NT2/D1 (cell line): ENCODE results near the gene ZNF548.
A peak's percentile ranks its signal among the peaks of the same experiment; 100 is the strongest.

ENCODE experiments used
- DNase-seq: peaks from one replicate; pipeline ENCODE4 v3.0.0-alpha.2; 2011; ENCODE audit warnings: low read depth, low spot score
- H3K27me3 ChIP-seq: 2 replicates; pipeline ENCODE4 v1.6.0; 2011; ENCODE audit warnings: mild to moderate bottlenecking; ENCODE audit not compliant: insufficient read length, insufficient read depth
- H3K36me3 ChIP-seq: 2 replicates; pipeline ENCODE4 v1.6.1; 2011; ENCODE audit warnings: mild to moderate bottlenecking, low read length, mixed read lengths; ENCODE audit not compliant: insufficient read depth, insufficient read length
- H3K4me1 ChIP-seq: 2 replicates; pipeline ENCODE4 v1.5.1; 2011; ENCODE audit not compliant: insufficient read depth, insufficient read length
- H3K4me3 ChIP-seq: 2 replicates; pipeline ENCODE4 v1.5.1; 2011; ENCODE audit warnings: low read depth; ENCODE audit not compliant: insufficient read length
- H3K9ac ChIP-seq: 2 replicates; pipeline ENCODE4 v1.6.0; 2011; ENCODE audit warnings: low read depth; ENCODE audit not compliant: insufficient read length
- H3K9me3 ChIP-seq: 2 replicates; pipeline ENCODE4 v1.5.1; 2011; ENCODE audit warnings: mild to moderate bottlenecking, low read length; ENCODE audit not compliant: insufficient read depth
- SUZ12 ChIP-seq: IDR thresholded peaks from 2 replicates; pipeline ENCODE4 v1.6.1; 2011; ENCODE audit not compliant: insufficient read length, insufficient read depth; ENCODE audit errors: extremely low read depth
- YY1 ChIP-seq: IDR thresholded peaks from 2 replicates; pipeline ENCODE4 v1.6.1; 2011; ENCODE audit not compliant: insufficient read length, insufficient read depth
- ZNF274 ChIP-seq: IDR thresholded peaks from 2 replicates; pipeline ENCODE4 v1.6.1; 2011; ENCODE audit warnings: mild to moderate bottlenecking, low read depth, low read length

The ZNF548 gene

GRCh38 chr19:57435062-57435978, 45.7 kb downstream of the ZNF548 start, which contains the start of gene ZNF749:
ZNF749 (plus strand) TSS chr19:57435325; CDS start chr19:57435579, 254 bp downstream.
- H3K4me1 ChIP-seq = no peaks in the 10 kb centered on the region
- peak within 1 kb of the TSS; percentile 65 for H3K4me3 ChIP-seq
- H3K9me3 ChIP-seq = no peaks in the 10 kb centered on the region
- H3K9ac ChIP-seq = peak within 1 kb of the TSS; percentile 89
- no peaks in the 10 kb centered on the region for H3K27me3 ChIP-seq
- DNase-seq = peak; percentile 95
- TF ChIP-seq SUZ12 (no peak), YY1 (peak; percentile 59)
- peaks cover 32% of the 10 kb centered on the region for H3K36me3 ChIP-seq

DNA sequence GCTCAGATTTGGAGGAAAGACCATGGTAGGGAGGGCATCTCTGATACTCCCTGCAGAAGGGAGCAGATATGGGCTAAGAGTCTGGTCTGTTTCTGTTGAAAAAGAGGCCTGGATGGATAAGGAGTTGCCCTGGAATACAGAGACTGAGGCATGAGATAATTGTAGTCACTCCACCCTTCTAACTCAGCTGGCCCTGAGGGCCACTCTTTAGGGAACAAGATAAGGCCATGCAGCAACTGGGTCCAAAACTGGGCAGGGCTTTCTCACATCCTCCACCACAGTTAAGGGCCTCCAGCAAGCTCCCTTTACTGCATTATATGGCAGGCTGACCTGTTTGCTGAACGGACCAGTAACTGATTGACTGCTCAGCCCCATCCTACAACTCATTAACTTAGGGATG, 46.8 kb downstream of the ZNF548 start:
- TF ChIP-seq SUZ12 (no peak), ZNF274 (no peak), YY1 (no peak)
- H3K4me1 ChIP-seq = no peaks in the 10 kb centered on the region
- H3K9ac ChIP-seq = peak overlapping the region; percentile 89
- H3K4me3 ChIP-seq = peak overlapping the region; percentile 65
- H3K27me3 ChIP-seq = no peaks in the 10 kb centered on the region
- peaks cover 34% of the 10 kb centered on the region for H3K36me3 ChIP-seq
- no peaks in the 10 kb centered on the region for H3K9me3 ChIP-seq
- no peak for DNase-seq

- Histone ChIP-seq H3K9me3 (no peaks in the 10 kb centered on the region), H3K4me1 (no peaks in the 10 kb centered on the region), H3K9ac (no peak overlapping the region), H3K4me3 (no peak overlapping the region), H3K27me3 (no peaks in the 10 kb centered on the region), H3K36me3 (peaks cover 44% of the 10 kb centered on the region)
- TF ChIP-seq ZNF274 (no peak), SUZ12 (no peak)
- no peak for DNase-seq
Observed at GRCh38 chr19:57437931-57438330, 48.3 kb downstream of the ZNF548 start.

DNA sequence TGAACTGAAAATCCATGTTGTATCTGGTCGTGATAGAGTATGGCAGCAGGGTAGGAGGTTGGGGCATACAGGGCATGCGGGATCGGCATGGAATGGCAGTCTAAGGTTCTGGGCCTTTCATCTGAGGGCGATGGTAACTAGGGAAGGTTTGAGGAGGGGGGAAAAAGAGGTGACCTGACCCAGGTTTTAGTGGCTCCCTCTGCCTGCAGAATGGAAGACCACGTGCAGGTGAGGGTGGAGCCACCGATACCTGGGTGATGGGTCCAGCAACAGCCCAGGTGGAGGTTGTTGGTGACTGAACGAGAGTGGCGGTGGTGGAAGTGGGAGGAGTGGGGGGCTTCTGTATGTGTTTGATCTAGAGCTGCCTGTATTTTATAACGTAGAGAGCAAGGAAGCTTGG, 49.3 kb downstream of the ZNF548 start:
- no peak overlapping the region for H3K9ac ChIP-seq
- peaks cover 6% of the 10 kb centered on the region; the same call in 1 of the 2 replicates for H3K9me3 ChIP-seq
- H3K27me3 ChIP-seq = no peaks in the 10 kb centered on the region
- H3K4me1 ChIP-seq = no peaks in the 10 kb centered on the region
- TF ChIP-seq ZNF274 = no peak
- H3K36me3 ChIP-seq = peaks cover 54% of the 10 kb centered on the region
- no peak overlapping the region for H3K4me3 ChIP-seq
- DNase-seq = no peak

DNA sequence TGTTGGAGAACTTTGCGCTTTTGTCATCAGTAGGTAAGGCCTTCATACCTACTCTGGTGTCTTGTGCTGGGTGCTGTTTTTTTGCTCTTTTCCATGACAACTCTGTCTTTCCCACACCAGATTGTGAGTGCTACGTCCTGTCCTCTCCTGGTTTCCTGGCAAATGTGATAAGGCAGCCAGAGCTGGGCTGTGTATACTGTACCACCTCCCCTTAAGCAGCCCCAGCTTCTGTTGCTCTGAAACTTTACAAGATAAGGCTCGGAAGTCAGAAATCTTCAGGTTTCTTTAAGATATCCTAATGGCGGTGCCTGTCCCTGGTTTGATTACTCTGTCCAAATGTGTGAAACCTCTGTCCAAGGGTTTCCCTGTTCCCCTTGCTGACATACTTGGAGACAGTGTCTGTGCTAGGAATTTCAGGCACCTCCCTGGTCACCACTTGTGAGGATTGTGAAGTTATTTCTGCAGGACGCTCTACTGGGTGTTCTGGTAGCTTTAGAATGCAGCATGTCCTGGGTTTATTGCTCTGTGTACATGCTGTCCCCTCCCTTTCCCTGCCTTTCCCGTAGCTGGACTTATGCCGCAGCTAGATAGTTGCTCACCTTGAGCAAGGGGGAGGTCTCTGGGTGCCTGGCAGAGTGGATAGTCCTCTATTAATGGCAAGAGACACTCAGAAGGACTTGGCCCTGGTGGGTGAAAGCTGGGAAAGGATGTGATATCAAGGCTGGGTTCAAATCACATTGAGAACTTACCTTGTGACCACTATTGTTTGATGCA, 52.5 kb downstream of the ZNF548 start:
- no peak overlapping the region for H3K4me3 ChIP-seq
- no peak for TF ChIP-seq ZNF274
- no peak for TF ChIP-seq YY1
- no peak for TF ChIP-seq SUZ12
- H3K9ac ChIP-seq = no peak overlapping the region
- H3K27me3 ChIP-seq = no peaks in the 10 kb centered on the region
- H3K4me1 ChIP-seq = no peaks in the 10 kb centered on the region
- H3K36me3 ChIP-seq = peaks cover 56% of the 10 kb centered on the region
- peaks cover 13% of the 10 kb centered on the region for H3K9me3 ChIP-seq
- DNase-seq = no peak

- Histone ChIP-seq H3K9ac (no peak overlapping the region), H3K4me1 (no peaks in the 10 kb centered on the region), H3K9me3 (peaks cover 13% of the 10 kb centered on the region), H3K27me3 (no peaks in the 10 kb centered on the region), H3K4me3 (no peak overlapping the region), H3K36me3 (peaks cover 52% of the 10 kb centered on the region)
- no peak for TF ChIP-seq YY1
- no peak for TF ChIP-seq SUZ12
- DNase-seq = no peak
Observed at GRCh38 chr19:57443121-57443696, 53.6 kb downstream of the ZNF548 start.

- Histone ChIP-seq H3K4me3 (no peak overlapping the region), H3K4me1 (no peaks in the 10 kb centered on the region), H3K9me3 (no peaks in the 10 kb centered on the region), H3K9ac (no peak overlapping the region), H3K36me3 (no peaks in the 10 kb centered on the region), H3K27me3 (no peaks in the 10 kb centered on the region)
- no peak for DNase-seq
- TF ChIP-seq SUZ12 = no peak
- TF ChIP-seq YY1 = no peak
- no peak for TF ChIP-seq ZNF274
Observed at GRCh38 chr19:57452307-57452706, 62.7 kb downstream of the ZNF548 start.
